NOMO-1 treated with DMSO at 0.1 percent for 48 hours (cell line): Measurements from ENCODE around the gene SLC19A2.

Experiments
- DNase-seq: peaks from one replicate; lab custom pipeline; 2025; ENCODE audit not compliant: unreplicated experiment; lab: John Stamatoyannopoulos, UW

SLC19A2 gene

DNA sequence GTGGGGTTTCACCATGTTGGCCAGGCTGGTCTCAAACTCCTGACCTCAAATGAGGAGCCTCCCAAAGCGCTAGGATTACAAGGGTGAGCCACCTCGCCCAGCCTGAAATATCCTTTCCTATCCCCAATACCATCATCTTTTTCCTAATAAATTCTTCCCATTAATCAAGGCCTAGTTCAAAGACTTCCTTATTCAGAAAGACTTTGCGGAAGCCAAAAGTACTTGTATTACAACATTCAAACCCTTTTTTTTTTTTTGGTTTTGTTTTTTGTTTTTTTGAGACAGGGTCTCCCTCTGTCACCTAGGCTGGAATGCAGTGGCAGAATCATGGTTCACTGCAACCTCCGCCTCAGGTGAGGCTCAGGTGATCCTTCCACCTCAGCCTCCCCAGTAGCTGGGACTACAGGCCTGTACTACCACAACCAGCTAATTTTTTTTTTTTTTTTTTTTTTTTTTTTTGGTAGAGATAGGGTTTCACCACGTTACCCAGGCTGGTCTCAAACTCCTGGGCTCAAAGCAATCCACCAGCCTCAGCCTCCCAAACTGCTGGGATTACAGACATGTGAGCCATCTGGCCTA is 7.6 kb downstream of the SLC19A2 start:
- DNase-seq = no peak

GRCh38 chr1:169475806-169476387 is 9.8 kb downstream of the SLC19A2 start:
- no peak for DNase-seq

DNA sequence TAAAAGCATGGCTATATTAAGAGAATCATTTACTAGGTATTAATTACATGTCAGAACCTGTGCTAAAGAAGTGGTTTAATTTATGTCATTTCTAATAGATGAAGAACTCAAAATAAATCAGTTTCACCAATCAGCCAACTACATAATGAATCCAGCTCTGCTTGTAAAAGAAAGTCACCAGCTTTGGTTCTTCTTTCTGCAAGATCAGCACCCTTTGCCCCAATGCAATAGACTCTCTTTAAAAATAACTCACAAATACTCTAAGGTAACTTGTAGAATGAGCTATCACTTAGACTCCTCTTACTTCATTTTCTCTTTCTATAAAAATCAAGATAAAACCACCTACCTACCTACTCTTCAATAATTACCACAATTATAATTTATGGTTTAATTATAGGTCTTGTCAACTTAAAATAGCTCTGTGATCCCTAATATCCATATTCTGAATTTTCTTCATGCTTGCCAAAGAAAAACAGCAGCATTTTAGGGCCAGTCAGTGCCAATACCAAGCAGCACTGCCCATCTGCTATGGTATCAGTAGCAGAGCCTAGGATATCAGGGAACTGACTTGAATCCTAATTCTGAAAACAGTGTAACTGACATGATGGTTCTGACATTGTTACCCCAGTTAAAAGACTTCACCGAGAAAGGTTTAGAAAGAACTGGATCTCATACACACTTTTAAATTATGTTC is 11.3 kb downstream of the SLC19A2 start:
- no peak for DNase-seq

- no peak for DNase-seq
Observed at GRCh38 chr1:169473347-169473746, 12.4 kb downstream of the SLC19A2 start.

DNA sequence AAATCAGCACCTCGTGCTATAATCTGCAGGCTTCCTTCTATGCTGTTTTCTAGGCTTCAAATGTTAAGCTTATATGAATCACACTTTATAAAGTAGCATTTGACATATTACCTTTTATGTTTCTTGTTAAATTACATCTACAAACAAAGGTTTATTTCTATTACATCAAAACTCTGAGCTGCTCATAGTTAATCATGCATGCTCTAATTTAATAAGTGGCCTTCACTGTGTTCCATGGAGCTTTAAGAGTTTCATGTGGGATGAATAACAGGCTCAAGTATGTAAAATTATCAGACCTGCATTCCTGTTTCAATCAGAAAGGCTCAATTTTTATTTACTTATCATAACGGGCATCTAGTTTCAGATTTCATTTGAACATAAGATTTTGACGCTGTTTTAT is 13.0 kb downstream of the SLC19A2 start:
- DNase-seq = no peak

DNA sequence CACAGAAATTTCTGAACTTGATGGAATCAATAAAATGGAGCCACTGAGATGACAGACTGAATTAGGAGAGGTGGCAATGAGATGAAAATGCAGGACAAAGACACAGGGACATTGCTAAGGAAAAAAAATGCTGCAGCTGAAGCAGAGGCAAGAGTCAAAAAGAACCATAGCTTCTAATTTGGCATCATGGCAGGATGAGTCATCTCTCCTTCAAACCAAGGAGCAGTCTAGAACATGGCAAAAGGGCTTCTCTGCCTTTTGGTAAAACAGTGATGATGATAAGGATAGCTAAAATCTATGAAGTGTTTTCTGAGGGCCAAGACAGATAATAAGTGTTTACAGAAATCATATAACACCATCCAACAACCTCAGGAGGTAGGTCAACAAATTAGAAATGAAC is 16.8 kb downstream of the SLC19A2 start:
- no peak for DNase-seq

DNA sequence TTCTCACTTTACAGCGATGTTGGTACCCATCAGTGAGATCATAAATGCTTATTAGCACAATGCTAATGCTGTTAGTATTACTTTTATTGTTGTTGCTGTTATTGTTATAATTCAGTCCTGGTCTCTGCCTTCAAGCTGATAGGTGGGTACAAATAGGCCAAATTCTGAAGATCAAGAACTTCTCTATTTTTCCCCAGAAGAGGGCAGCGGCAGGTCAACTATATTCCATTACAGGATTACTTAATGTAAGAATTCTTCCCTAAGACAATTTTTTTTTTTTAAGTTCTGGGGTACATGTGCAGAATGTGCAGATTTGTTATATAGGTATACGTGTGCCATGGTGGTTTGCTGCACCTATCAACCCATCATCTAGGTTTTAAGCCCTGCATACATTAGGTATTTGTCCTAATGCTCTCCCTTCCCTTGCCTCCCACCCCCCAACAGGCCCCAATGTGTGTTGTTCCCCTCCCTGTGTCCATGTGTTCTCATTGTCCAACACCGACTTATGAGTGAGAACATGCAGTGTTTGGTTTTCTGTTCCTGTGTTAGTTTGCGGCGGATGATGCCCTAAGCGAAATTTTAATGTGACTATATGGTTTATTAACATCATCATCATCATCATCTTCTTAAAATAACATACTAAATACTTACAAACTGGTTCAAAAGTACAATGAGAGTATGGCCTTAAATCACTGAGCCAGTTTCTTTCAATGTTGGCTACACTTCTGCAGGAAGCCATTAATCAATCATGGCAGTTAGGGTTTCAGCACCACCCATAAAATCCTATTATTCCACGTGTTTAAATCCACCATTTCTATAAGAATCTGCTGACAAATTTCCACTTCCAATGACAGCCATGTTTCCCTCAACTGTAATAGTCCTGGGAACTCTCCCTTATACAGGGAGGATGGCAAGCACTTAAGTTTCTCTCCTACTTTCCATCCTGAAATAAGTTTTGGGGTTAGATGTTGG is 19.2 kb downstream of the SLC19A2 start:
- peak; percentile 23 for DNase-seq

DNA sequence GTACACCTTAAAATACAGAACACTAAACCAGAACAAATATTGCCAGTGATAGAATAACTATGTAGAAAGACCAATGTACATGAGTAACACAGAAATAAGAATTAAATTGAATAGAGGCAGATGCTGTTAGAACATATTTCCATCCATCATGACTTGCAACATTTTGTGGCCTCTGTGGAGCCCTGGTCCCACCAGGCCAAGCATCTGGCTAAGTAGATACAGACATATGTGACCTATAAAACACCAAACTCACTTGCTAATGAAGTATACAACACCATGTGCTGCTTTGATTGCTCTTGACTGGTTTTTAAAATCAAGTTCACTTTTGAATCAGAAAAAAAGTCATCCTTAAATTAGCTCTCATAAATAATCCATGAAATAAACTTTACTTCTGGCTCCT is 20.5 kb downstream of the SLC19A2 start:
- DNase-seq = no peak

DNA sequence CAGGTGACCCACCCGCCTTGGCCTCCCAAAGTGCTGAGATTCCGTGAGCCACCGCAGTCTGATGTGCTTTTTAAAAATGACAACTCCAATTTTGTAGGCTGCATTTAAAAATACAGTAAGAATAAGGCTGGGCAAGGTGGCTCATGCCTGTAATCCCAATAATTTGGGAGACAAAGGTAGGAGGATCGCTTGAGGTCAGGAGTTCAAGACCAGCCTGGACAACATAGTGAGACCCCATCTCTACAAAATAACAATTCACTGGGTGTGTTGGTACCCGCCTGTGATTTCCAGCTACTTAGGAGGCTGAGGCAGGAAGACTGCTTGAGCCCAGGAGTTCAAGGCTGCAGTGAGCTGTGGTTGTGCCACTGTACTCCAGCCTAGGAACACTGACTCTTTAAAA is 23.4 kb downstream of the SLC19A2 start:
- no peak for DNase-seq

DNA sequence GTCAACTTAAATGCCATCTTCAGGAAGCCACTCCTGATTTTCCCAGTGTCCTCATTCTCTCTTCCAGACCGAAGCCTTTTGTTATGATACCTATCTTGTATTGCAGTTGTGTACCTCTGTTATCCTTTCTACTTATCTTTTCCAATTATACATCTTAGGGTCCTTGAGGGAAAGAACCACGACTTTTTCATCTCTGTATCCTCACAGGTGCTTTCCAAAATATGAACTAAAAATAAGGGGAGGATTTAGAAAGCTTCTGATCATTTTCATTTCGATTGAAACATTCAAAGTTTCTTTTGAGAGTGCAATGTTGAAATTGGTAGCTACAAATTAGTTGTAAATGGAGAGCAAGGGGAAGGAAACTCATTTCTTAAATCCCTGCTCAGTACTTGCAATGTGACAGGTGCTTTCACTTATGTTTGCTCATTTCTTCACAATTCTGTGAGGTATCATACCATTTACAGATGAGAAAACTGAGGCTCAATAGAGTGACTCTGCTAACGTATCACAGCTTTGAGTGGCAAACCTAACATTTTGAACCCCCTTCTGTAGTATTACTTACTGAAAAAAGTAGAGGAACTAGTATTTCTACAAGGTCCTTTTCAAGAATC is 24.2 kb downstream of the SLC19A2 start:
- DNase-seq = no peak

- DNase-seq = no peak
Observed at GRCh38 chr1:169460191-169460833, 25.4 kb downstream of the SLC19A2 start.

- no peak for DNase-seq
Observed at GRCh38 chr1:169457443-169457842, 28.3 kb downstream of the SLC19A2 start.

DNA sequence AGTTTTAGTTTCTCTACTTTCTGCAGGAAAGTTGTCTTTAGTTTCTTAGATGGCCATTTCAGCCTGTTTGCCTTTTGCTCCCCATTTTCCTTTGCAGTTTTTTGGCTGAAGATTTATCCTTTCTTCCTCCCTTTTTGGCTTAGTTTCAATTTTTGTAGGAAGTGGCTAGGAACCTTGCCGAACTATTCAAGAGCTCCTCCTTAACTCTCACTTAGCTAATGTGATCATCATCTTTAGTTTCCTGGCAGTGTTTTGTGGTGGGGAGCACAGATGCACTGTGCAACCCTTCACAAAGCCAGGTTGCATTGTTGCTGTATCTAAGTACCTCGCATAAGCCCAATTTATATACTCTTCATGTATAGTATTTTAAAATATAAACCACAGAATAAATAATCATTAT is 29.7 kb downstream of the SLC19A2 start:
- no peak for DNase-seq

DNA sequence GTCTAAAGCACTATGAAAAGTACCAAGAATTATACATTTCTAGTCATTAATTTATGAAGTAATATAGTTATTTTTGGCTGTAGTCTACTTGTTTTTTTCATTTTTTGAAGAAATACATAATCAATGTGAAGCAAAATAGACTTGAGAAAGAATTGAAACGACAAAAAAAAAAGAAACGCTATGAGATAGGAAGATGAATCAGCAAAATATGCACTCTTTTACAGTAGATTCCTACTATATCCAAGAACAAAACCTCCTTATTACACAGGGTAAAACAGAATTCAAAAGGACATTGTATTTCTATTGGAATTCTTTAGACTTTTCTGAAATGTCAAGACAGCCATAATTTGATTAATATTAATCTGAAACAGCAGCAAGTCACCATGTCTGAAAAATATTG is 32.8 kb downstream of the SLC19A2 start:
- no peak for DNase-seq

DNA sequence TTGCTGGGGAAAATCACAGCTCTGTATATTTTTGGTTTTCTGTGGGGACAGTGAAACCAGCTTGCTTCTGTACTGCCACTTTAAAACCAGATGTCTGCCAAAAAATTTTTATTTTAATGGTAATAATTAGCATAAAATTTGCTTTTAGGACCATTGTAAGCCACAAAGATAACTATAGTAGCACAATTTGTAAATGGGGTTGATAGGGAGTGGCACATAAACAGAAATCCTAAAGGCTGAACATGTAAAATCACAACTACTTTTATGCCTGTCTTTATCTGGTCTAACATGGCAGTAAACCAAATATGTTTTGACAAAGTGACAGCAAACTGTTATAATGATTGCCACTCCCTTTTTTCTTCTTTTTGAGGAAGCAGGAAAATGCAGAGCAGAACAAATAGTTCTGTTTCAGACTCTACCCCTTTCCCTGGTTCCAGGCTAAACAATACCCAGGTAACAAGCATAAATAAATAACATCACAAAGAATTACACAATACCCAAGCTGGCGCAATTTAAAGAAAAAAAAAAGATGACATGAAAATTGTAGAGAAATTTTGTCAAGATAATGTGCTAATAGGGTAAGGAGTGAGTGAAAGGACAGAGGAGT is 34.4 kb downstream of the SLC19A2 start:
- no peak for DNase-seq

- no peak for DNase-seq
Observed at GRCh38 chr1:169443923-169444322, 41.8 kb downstream of the SLC19A2 start.

DNA sequence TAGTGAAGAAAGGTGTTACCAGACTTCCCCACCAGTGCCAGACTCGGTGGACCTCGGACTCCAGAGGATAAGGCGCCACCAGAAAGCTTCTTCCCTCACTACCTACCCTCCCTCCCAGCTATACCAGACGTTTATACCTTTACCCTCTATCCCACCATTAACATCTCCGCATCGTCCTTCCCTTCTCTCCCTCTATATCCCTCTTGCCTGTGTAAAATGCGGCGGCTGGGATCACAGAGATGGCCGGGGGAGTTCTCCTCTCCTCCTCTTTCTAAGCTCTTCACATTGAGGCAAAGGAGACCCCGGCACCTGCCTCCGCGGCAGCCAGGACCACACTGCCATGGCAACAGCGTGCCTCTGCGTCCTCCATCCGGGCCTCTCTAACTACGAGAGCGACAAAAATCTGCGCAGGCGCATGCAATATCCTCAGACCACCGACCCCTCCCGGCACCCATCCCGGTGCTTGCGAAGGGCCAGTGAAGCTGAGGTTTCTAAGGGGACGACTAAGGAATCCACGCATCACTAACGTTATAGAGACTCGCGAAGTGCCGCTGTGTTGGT is 58.6 kb downstream of the SLC19A2 start, which contains the start of gene CCDC181:
Gene CCDC181, minus strand, starts transcription at position 394 of the 561 bp plus-strand sequence. CDS start 2,547 bp downstream, outside the sequence.
- DNase-seq = no peak

DNA sequence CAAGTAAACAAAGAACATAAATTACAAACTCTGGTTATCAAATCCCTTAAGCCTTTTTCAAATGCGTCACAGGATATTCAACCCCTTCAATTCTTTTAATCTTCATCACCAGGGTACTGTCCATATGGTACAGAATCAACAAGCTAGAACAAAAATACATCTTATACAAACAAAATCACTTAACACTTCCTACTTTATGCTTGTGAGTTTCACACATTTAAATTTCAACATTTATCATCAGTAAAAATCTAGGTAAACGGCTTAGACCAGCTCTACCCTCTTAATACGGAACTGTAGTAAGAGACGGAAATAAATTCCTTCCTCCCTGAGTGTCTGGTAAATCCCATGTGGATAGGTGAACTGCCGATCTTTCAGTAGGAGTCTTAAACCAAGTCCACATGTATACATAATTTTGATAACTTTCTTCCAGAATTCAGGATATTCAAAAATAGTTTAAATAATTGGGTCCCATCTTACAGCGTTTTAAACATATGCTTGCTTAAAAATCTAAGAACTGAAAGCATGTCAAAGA is 59.5 kb downstream of the SLC19A2 start:
- DNase-seq = no peak

GRCh38 chr1:169421309-169421708 is 64.4 kb downstream of the SLC19A2 start:
- no peak for DNase-seq
